IPS DF 6.9 (cell line): ENCODE results near the gene SPTY2D1.
"Not testable (repeated sequence)": the region's sequence is repeated elsewhere in the genome, so short reads cannot be mapped to it uniquely, and the experiment has no call there.

Experiments used
- DNase-seq: peaks from one replicate; pipeline ENCODE4 v3.0.0-alpha.2; 2013; ENCODE audit warnings: low read depth, low spot score
- H3K27ac ChIP-seq: one replicate; pipeline ENCODE4 v1.5.1; 2013; ENCODE audit warnings: low read length, control low read depth
- H3K27me3 ChIP-seq: 2 replicates; pipeline ENCODE4 v1.6.1; 2013; ENCODE audit warnings: mild to moderate bottlenecking, low read length; ENCODE audit not compliant: control insufficient read depth, insufficient read depth
- H3K36me3 ChIP-seq: 2 replicates; pipeline ENCODE4 v1.6.1; 2013; ENCODE audit warnings: low read length; ENCODE audit not compliant: control insufficient read depth, insufficient read depth
- H3K4me1 ChIP-seq: 2 replicates; pipeline ENCODE4 v1.6.1; 2013; ENCODE audit warnings: low read length; ENCODE audit not compliant: control insufficient read depth, insufficient read depth
- H3K4me3 ChIP-seq: 2 replicates; pipeline ENCODE4 v1.5.1; 2013; ENCODE audit warnings: mild to moderate bottlenecking, low read length
- H3K9me3 ChIP-seq: 2 replicates; pipeline ENCODE4 v1.6.1; 2013; ENCODE audit warnings: low read length, inconsistent platforms; ENCODE audit not compliant: control insufficient read depth, insufficient read depth
- WGBS: extraction: QIAGEN DNeasy Blood & Tissue Kit; methylation state at CpG from one replicate; pipeline ENCODE4 v1.1.7; 2013; ENCODE audit warnings: mixed read lengths, missing lambda C conversion rate; ENCODE audit not compliant: insufficient read length, insufficient coverage; 5-methylcytosine and 5-hydroxymethylcytosine counted together

Gene SPTY2D1

DNA sequence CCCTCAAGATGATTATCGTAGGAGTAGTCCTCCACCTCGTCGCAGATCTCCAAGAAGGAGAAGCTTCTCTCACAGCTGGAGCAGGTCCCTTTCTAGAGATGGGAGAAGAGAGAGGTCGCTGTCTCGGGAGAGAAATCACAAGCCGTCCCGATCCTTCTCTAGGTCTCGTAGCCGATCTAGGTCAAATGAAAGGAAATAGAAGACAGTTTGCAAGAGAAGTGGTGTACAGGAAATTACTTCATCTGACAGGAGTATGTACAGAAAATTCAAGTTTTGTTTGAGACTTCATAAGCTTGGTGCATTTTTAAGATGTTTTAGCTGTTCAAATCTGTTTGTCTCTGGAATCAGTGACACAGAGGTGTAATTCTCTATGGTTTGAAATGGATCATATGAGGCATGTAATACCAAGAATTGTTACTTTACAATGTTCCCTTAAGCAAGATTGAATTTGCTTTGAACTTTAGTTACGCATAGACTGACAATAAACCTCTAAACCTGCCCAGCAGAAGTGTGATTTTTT, 31.3 kb upstream of the SPTY2D1 start:
- not testable (repeated sequence) for H3K27me3 ChIP-seq, H3K36me3 ChIP-seq, H3K4me3 ChIP-seq, DNase-seq, H3K4me1 ChIP-seq, H3K27ac ChIP-seq, H3K9me3 ChIP-seq
- no CpG with 5 or more reads among the region's 10 CpGs for WGBS

DNA sequence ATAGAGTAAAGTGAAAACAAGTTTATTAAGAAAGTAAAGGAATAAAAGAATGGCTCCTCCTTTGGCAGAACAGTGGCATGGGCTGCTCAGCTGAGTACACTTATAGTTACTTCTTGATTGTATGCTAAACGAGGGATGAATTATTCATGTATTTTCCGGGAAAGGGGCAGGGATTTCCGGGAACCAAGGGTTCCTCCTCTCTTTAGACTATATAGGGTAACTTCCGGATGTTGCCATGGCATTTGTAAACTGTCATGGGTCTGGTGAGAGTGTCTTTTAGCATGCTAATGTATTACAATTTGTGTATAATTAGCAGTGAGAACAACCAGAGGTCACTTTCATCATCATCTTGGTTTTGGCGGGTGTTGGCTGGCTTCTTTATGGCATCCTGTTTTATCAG, 23.5 kb upstream of the SPTY2D1 start:
- H3K27me3 ChIP-seq, result no peaks in the 10 kb centered on the region
- DNase-seq, result no peak
- H3K27ac ChIP-seq, result no peak overlapping the region
- no CpG with 5 or more reads among the region's 5 CpGs for WGBS
- no peaks in the 10 kb centered on the region for H3K4me1 ChIP-seq
- no peaks in the 10 kb centered on the region for H3K9me3 ChIP-seq
- H3K36me3 ChIP-seq, result no peaks in the 10 kb centered on the region
- H3K4me3 ChIP-seq, result no peak overlapping the region

DNA sequence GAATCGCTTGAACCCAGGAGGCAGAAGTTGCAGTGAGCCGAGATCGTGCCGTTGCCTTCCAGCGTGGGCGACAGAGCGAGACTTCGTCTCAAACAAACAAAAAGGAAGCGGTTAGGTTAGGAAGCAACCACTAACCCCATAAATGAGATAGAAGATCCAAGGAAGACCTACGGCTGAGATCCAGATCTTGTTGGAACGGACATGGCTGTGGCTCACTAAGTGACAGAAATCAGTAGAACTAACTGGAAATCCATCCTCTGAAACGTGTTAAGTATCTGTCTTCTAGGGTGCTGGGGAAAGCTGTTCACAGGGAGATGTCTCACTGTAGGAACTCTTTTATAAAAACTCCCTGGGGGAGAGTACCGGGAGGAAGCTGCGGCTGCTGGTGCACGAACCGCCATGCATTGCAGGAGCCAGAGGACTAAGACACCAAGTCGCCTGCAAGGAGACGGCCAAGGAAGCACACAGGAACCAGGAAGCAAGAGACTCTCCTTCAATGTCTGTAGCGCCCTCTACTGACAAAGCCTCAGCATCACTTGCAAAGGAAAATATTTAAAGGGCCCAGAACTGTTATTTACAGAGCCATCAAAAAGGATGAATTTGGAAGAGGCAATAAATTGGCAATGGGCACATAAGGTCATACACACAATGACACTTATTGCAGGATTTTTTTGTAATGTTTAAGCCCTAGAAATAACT, 16.9 kb upstream of the SPTY2D1 start:
- H3K4me1 ChIP-seq, result 0 out of 2 replicates have a peak, but pooled peaks cover 2% of the 10 kb centered on the region
- peak; percentile 55 for DNase-seq
- WGBS, result no CpG with 5 or more reads among the region's 19 CpGs
- H3K4me3 ChIP-seq, result no peak overlapping the region
- H3K36me3 ChIP-seq, result no peaks in the 10 kb centered on the region
- no peaks in the 10 kb centered on the region for H3K9me3 ChIP-seq
- H3K27me3 ChIP-seq, result no peaks in the 10 kb centered on the region
- H3K27ac ChIP-seq, result no peak overlapping the region

DNA sequence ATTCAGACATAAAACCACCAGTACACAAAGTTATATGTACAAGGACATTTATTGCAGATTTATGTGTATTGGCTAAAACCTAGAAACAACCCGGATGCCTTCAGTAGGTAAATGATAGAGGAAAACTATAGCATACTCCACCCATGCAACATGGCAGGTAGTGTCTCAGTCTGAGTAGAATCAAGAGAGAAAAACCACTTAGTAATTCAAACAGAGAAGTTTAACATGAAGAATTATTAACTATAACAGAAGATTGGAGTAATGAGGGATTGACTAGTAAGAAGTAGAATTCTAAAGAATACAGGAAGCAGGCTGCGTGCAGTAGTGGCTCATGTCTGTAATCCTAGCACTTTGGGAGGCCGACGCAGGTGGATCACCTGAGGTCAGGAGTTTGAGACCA, 16.2 kb upstream of the SPTY2D1 start:
- Histone ChIP-seq H3K36me3 (no peaks in the 10 kb centered on the region), H3K4me1 (0 out of 2 replicates have a peak, but pooled peaks cover 2% of the 10 kb centered on the region), H3K9me3 (no peaks in the 10 kb centered on the region), H3K27ac (no peak overlapping the region), H3K4me3 (no peak overlapping the region), H3K27me3 (no peaks in the 10 kb centered on the region)
- no CpG with 5 or more reads among the region's 4 CpGs for WGBS
- DNase-seq, result no peak

DNA sequence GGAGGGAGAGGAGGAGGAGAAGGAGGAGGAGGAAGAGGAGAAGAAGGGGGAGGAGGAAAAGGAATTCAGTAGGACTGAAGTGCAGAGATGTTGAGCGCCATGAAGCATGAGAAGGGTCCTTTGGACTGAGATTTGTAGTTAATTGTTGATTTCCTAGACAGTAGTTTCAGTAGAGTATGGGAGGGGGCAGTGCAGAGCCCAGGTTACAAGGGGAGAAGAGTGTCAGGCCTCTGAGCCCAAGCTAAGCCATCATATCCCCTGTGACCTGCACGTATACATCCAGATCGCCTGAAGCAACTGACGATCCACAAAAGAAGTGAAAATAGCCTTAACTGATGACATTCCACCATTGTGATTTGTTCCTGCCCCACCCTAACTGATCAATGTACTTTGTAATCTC, 8.9 kb upstream of the SPTY2D1 start:
- no CpG with 5 or more reads among the region's 4 CpGs for WGBS
- not testable (repeated sequence) for DNase-seq

DNA sequence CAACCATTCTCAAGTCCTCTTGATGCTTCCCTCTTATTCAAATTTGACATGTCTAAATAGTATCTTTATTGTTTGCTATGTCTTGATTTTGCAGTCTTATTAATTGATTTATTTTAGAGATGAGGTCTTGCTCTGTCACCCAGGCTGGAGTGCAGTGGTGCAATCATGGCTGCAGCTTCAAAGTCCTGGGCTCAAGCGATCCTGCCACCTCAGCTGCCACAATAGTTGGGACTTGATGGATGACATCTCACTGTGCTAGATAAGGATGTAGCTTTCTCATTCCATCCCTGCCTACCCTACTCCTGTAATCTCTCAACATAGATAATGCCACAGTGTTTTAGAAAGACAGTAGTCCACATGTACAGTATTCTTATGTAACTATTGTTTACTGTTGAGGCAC, 7.5 kb upstream of the SPTY2D1 start:
- DNase-seq, result no peak
- H3K27ac ChIP-seq, result no peak overlapping the region
- no peaks in the 10 kb centered on the region for H3K4me1 ChIP-seq
- H3K36me3 ChIP-seq, result no peaks in the 10 kb centered on the region
- H3K9me3 ChIP-seq, result no peaks in the 10 kb centered on the region
- H3K4me3 ChIP-seq, result no peak overlapping the region
- H3K27me3 ChIP-seq, result no peaks in the 10 kb centered on the region
- no CpG with 5 or more reads among the region's 1 CpG for WGBS

More for the DNA sequence above, 8.9 kb upstream of the SPTY2D1 start:
- not testable (repeated sequence) for H3K36me3 ChIP-seq, H3K27ac ChIP-seq, H3K4me3 ChIP-seq, H3K27me3 ChIP-seq, H3K9me3 ChIP-seq, H3K4me1 ChIP-seq

DNA sequence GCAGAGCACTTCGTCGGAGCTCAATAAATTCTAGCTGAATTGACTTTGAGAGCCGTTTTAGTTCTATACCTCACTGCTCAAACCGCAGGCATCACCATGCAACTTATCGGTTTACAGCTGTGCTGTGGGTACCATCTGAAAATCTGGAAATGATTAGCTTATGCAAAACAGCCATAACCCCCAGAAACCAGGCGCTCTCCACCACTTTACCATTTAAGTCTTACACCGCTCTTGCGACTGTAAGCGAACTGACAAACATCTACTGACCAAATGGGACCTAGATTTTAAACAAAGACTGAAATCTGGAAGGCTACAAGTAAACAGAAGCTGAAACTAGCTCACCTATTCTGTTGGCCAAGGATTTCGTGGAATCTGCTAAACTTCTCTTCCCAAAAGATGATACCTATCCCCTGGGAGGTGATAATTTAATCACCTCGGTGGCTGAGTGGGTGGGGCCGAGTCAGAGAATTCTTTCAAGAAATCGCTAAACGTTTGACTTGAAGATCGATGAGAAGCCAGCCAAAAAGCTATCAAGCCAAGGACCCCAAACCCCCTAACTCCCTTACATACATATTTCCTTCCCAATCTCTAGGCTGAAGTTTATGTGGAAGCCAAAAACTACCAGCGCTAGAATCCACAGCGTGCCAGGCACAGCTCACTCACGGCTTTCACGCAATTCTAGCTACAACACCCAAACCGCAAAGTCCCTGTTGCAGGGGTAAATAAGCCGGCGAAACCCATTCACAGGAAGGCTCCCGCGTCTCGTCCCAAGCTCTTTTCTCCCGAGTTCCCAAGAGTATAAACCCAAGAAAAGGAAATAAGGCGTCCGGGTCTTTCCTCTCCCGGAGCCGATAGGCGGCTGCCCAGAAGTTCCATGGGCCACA, 644 bp downstream of the SPTY2D1 start:
- no CpG with 5 or more reads among the region's 31 CpGs for WGBS
- H3K4me3 ChIP-seq, result peak overlapping the region; percentile 91
- H3K9me3 ChIP-seq, result no peaks in the 10 kb centered on the region
- H3K27ac ChIP-seq, result no peak overlapping the region
- no peaks in the 10 kb centered on the region for H3K36me3 ChIP-seq
- no peaks in the 10 kb centered on the region for H3K4me1 ChIP-seq
- DNase-seq, result no peak
- no peaks in the 10 kb centered on the region for H3K27me3 ChIP-seq

DNA sequence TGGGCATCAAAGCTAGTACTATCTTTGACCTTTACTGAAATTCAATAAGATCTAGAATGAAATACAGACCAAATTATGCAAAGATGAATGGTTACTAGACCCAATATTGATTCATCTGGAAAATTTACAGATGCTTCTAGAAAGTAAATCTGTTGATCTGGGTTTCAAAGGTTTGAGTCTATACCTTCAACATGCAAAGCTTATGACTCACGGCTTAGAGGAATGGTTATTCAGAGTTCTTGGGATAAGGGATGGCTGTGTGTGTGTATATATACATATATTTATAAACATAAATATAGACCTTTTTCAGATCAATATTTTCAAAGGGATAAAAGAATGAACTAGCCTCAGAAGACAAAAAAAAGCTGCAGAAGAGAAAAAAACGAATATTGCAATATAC, 1.3 kb downstream of the SPTY2D1 start:
- Histone ChIP-seq H3K36me3 (no peaks in the 10 kb centered on the region), H3K9me3 (no peaks in the 10 kb centered on the region), H3K4me3 (no peak overlapping the region), H3K27me3 (no peaks in the 10 kb centered on the region), H3K27ac (no peak overlapping the region), H3K4me1 (no peaks in the 10 kb centered on the region)
- no CpG with 5 or more reads among the region's 2 CpGs for WGBS
- no peak for DNase-seq

DNA sequence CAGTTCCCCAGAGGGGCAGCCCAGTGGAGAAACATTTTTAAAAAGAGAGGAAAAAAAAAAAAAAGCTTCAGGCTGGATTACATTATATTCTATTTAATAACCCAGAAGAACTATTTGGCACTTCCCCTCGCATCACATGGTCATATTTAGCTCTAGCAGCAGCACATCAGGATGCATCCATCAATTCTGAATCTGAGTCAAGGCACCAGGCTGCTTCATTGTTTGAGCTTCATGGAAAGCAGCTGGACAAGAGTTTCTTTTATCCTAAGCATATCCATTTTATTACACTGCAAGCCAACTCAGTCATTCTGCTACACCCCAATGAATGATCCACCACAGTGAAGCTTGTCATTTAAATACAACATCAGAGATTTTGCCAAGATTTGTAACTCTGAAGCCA, 10.0 kb downstream of the SPTY2D1 start:
- no peak for DNase-seq
- H3K9me3 ChIP-seq, result no peaks in the 10 kb centered on the region
- no peak overlapping the region for H3K27ac ChIP-seq
- no peaks in the 10 kb centered on the region for H3K27me3 ChIP-seq
- no peaks in the 10 kb centered on the region for H3K4me1 ChIP-seq
- no peaks in the 10 kb centered on the region for H3K36me3 ChIP-seq
- no CpG with 5 or more reads among the region's 1 CpG for WGBS
- no peak overlapping the region for H3K4me3 ChIP-seq

DNA sequence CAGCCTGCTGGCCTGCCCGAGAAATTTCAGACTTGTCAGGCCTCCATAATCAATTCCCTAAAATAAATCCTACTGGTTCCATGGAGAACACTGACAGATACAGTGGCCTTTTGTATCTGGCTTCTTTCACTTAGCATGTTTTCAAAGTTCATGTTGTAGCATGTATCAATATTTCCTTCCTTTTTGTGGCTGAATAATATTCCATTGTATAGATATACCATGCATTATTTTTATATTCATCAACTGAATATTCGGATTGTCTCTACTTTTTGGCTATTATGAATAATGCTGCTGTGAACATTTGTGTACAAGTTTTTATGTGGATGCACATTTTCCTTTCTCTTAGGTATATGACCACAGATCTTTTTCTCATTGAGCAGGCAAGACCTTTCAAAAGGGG, 10.4 kb downstream of the SPTY2D1 start:
- H3K4me3 ChIP-seq, result no peak overlapping the region
- no peak overlapping the region for H3K27ac ChIP-seq
- DNase-seq, result no peak
- no CpG with 5 or more reads among the region's 2 CpGs for WGBS
- H3K9me3 ChIP-seq, result no peaks in the 10 kb centered on the region
- no peaks in the 10 kb centered on the region for H3K27me3 ChIP-seq
- no peaks in the 10 kb centered on the region for H3K36me3 ChIP-seq
- no peaks in the 10 kb centered on the region for H3K4me1 ChIP-seq
